ENCODE results near the gene S100A1.
"Not testable (repeated sequence)": the region's sequence is repeated elsewhere in the genome, so short reads cannot be mapped to it uniquely, and the experiment has no call there.

The S100A1 gene

DNA sequence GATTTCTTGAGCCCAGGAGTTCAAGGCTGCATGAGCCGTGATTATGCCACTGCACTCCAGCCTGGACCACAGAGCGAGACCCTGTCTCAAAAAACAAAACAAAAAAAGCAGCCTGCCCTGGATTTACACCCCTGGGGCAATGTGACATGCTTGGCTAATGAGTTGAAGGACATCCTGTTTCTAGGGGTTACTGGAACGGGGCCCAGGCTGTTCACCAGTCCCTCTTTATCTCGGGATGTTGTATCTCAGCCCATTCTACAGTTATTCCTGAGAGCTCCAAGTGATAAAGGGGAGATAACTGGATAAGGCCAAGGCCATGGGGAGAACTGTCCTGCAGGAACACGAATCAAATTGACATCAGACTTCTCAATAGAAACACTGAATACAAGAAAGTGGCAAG, 40.9 kb upstream of the S100A1 start:
- DNase-seq (ENCODE audit: low read depth) = no peak
- H3K4me3 ChIP-seq (ENCODE audit: low read depth, low read length) = no peak overlapping the region
- TF ChIP-seq, protein P1, sequence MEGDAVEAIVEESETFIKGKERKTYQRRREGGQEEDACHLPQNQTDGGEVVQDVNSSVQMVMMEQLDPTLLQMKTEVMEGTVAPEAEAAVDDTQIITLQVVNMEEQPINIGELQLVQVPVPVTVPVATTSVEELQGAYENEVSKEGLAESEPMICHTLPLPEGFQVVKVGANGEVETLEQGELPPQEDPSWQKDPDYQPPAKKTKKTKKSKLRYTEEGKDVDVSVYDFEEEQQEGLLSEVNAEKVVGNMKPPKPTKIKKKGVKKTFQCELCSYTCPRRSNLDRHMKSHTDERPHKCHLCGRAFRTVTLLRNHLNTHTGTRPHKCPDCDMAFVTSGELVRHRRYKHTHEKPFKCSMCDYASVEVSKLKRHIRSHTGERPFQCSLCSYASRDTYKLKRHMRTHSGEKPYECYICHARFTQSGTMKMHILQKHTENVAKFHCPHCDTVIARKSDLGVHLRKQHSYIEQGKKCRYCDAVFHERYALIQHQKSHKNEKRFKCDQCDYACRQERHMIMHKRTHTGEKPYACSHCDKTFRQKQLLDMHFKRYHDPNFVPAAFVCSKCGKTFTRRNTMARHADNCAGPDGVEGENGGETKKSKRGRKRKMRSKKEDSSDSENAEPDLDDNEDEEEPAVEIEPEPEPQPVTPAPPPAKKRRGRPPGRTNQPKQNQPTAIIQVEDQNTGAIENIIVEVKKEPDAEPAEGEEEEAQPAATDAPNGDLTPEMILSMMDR (IDR thresholded peaks at IDR 0.05; ENCODE audit: low read depth, low read length, missing control alignments) = no peak

DNA sequence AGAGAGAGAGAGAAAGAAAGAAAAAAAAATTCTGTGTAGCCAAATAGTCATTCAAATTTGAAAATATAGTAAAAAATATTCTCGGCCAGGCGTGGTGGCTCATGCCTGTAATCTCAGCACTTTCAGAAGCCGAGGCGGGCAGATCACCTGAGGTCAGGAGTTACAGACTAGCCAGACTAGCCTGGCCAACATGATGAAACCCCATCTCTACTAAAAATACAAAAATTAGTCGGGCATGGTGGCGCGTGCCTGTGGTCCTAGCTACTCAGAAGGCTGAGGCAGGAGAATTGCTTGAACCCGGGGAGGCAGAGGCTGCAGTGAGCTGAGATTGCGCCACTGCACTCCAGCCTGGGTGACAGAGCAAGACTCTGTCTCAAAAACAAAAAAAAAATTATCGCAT, 40.2 kb upstream of the S100A1 start:
- not testable (repeated sequence) for H3K4me3 ChIP-seq (ENCODE audit: low read depth, low read length); DNase-seq (ENCODE audit: low read depth)

DNA sequence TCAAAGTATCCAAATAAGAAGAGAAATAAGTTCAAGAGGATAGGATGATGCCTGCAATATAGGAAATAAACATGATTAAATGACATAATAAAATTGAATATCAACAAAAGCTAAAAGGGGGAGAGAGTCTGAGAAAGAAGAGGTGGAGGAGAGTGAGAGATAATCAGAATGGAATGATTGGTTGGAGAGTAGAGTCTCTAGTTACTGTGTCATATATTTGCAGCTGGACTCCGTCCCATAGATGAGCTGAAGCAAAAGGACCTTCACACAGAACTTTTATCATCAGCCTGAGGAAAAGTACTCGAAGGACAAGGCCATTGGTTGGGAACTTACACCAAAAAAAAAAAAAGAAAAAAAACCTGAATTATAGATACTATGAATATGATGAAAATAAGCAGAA, 39.8 kb upstream of the S100A1 start:
- no peak for DNase-seq (ENCODE audit: low read depth)
- TF ChIP-seq, protein P1 (IDR thresholded peaks at IDR 0.05; ENCODE audit: low read depth, low read length, missing control alignments) = no peak
- no peak overlapping the region for H3K4me3 ChIP-seq (ENCODE audit: low read depth, low read length)

DNA sequence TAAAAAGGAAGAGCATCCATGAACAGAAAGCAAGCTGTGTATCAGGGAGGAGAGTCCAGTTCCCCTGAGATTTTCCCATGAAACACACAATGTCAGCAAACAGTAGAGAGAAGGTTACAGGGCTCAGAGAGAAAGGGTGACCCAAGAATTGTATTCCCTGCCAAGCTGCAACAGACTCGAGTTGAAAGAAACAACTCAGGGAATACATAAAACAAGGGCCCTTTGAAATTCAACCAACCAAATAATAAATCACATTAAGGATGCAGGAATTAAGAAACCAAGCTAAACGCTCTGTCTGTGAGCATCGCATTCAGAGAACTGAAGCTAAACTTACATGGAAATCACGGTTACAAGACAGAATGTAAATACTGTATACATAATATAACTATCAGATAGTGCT, 35.5 kb upstream of the S100A1 start:
- TF ChIP-seq, protein P1 (IDR thresholded peaks at IDR 0.05; ENCODE audit: low read depth, low read length, missing control alignments) = no peak
- DNase-seq (ENCODE audit: low read depth) = no peak

DNA sequence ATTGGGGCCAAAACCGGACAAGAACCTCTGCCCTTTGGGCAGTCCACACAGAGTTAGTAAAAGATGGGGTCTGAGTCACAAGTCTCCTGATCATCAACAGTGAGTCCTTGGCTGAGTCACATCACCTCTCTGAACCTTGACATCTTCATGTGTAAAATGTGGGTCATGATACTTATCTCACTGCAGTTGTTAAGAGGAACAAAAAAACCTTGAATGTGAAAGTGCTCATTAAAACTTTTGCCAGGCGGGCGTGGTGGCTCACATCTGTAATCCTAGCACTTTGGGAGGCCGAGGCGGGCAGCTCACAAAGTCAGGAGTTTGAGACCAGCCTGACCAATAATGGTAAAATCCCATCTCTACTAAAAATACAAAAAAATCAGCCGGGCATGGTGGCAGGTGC, 31.0 kb upstream of the S100A1 start:
- DNase-seq (ENCODE audit: low read depth) = no peak
- TF ChIP-seq, protein P1 (IDR thresholded peaks at IDR 0.05; ENCODE audit: low read depth, low read length, missing control alignments) = no peak
- no peak overlapping the region for H3K4me3 ChIP-seq (ENCODE audit: low read depth, low read length)

More for the DNA sequence above, 35.5 kb upstream of the S100A1 start:
- H3K4me3 ChIP-seq (ENCODE audit: low read depth, low read length) = no peak overlapping the region

DNA sequence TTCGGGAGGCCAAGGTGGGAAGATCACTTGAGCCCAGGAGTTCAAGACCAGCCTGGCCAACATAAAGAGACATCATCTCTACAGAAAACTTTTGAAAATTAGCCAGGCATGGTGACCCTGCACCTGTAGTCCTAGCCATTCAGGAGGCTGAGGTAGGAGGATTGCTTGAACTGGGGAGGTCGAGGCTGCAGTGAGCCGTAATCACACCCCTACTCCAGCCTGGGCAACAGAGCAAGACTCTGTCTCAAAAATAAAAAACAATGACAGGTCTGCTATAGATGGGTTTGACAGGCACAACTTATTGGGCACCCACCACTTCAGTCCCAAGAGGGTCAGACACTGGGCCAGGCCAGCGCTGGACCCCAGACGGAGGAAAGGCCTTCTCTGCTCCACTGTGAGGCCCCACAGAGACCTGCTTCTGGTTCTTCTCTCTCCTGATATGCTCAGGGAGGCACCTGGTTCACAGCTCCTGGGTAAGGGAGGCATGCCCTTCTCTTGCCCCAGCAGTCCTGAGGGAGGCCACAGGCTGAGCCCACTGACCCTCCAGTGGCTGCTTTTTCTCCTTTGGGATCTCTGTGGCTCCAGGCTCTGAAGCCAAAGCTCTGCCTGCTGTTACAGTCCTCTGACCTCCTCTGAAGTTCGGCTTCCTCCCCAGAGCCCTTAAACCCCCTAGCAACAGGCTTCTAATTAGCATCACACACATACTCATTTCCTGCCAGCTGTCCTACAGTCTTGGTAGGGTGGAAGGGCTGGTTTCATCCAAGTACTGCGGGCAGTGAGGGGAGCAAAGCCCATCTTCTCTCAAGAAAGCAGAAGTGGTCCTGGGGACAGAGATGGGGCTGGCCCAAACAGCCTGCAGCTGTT, 29.7 kb upstream of the S100A1 start:
- DNase-seq (ENCODE audit: low read depth) = peak; percentile 91
- peak overlapping the region; percentile 24; the same call in 1 of the 2 replicates for H3K4me3 ChIP-seq (ENCODE audit: low read depth, low read length)
- TF ChIP-seq, protein P1 (IDR thresholded peaks at IDR 0.05; ENCODE audit: low read depth, low read length, missing control alignments) = no peak

DNA sequence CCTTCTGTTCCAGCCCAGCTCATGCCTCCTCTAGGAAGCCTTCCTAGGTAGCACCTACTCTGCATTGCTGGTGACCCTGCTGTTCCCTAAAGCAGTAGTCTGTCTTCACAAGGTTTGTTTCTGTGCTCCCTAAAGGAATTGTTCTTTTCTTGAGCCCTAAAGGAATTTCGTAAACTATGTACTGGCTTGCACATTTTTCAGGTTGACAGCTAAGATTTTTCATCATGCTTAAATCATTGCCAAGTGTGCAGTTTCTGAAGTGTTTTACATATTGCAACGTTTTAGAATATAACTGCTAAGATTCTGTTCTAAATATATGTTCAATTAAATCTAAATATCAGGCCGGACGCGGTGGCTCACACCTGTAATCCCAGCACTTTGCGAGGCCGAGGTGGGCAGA, 28.4 kb upstream of the S100A1 start:
- no peak overlapping the region for H3K4me3 ChIP-seq (ENCODE audit: low read depth, low read length)
- no peak for DNase-seq (ENCODE audit: low read depth)
- TF ChIP-seq, protein P1 (IDR thresholded peaks at IDR 0.05; ENCODE audit: low read depth, low read length, missing control alignments) = no peak
